Head of caudate nucleus (tissue), 42 donors: ENCODE results near the gene SPRY1.
A peak's percentile ranks its signal among the peaks of the same experiment; 100 is the strongest.

Source experiments
- DNase-seq, 42 donors: peaks; one replicate each; pipeline versions ENCODE4 v3.0.0 to v3.0.0-alpha.2; 2020 to 2021; ENCODE audit warnings: mixed read lengths in 7 of 42
- intact Hi-C: fragments of 100-400 bp; cut with DNase I; formaldehyde crosslinking; loops from one replicate; pipeline ENCODE4 v1.15.0; 2022

The SPRY1 gene, protein sequence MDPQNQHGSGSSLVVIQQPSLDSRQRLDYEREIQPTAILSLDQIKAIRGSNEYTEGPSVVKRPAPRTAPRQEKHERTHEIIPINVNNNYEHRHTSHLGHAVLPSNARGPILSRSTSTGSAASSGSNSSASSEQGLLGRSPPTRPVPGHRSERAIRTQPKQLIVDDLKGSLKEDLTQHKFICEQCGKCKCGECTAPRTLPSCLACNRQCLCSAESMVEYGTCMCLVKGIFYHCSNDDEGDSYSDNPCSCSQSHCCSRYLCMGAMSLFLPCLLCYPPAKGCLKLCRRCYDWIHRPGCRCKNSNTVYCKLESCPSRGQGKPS

GRCh38 chr4:123396307-123397143 is at the start of gene SPRY1:
TSS of gene SPRY1 (plus strand) at chr4:123396795. CDS start at chr4:123401592, 4,797 bp downstream.
- intact Hi-C loops = loop anchor here (10.0 kb wide), 2 partner anchors 108 to 258 kb away; no protein-coding TSS in a partner anchor
- peak; percentile 66 to 95 (median 84) for DNase-seq

- intact Hi-C loops = no loop called here
- no peak for DNase-seq
Observed at GRCh38 chr4:123346951-123347350, 49.6 kb upstream of the SPRY1 start.

GRCh38 chr4:123348946-123349345 is 47.6 kb upstream of the SPRY1 start:
- intact Hi-C loops = no loop called here
- no peak for DNase-seq

DNA sequence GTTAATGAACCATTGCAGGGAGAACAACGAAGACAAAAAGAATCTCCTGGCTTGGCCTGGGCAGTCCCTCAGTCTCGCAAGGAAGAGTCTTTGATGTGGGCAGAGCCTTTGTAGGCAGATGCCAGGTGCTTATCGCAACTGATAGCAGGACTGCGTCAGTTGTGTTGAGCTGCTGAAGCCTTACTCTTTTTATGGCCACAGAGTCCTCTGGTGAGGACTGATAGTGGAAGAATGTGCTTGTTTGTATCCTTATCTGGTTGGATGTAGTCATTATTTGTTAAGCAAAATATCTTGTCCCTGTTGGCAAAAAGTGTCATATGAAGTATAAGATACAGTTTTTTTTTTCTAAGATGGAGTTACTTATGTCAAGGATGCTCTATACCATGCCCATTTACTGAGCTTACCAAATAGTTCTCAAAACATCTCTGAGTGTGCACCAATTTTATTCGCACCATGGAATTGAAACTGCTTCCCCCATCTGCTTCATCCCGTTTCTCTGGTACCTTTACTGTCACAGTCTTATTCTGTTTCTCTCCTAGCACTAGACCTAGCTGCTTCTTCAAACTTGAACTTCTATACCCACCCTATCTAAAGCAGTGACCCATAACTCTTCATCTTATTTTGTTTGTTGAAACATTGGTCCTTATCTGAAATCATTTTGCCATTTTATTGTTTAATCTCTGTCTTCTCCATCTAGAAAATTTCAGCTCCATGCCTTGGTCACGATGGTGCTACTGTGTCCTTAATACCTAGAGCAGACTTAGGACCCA is 47.0 kb upstream of the SPRY1 start:
- no peak for DNase-seq
- intact Hi-C loops = no loop called here

DNA sequence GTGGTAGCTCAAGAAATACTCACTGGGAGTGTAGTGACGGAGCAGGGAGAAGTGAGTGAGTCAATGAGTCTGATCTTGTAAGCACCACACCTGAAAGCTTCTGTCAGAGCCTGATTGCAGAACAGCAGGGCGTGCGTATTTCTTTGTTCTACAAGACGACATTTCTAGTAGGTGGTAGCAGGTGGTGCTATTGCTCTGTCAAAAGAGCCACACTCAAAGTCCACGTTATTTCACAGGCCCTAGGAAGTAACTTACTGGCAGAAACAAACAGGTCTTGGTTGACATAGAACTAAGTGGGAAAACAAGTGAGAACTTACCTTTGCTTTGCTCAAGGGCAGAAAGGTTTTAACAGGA is 46.4 kb upstream of the SPRY1 start:
- DNase-seq = peak in 2 of 42 donors; percentile 5 to 42
- intact Hi-C loops = no loop called here

DNA sequence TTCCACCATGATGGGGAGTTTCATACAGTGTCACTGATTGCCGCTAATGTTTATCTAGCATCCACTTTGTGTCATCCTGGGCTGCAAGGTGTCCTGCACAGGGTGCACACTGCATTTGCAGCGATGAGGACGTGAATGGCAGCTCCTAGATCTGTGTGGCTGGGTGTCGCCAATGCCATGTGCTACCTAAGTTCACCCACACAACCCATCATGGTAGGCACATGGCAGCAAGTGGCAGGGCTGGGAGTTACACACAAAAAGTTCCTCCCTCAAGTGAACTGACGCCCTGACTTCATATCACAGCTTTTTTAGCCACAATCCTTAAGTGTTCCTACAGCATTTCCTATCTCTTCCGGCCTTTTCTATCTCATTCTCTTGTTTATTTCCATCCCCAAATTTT is 45.9 kb upstream of the SPRY1 start:
- intact Hi-C loops = no loop called here
- no peak for DNase-seq

DNA sequence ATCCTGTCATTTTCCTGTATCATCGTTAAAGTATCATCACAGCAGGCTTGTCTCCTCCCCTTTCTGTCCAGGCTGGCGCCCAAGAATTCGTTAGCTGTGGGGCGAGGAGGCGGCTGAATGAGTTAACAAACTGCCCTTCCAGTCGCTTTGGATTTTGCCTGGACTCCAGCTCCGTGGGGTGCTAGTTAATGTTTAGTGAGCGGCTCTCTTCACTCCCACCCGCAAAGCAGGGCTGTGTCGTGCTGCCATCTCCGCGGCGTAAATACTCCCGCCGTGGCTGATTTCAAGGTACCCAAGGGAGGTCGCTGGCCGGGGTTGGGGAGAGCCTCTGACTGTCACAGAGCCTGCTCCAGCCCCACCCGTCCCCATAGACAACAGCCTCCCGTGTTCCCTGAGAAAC is 44.9 kb upstream of the SPRY1 start:
- peak in 1 of 42 donors; percentile 7 for DNase-seq
- intact Hi-C loops = no loop called here

DNA sequence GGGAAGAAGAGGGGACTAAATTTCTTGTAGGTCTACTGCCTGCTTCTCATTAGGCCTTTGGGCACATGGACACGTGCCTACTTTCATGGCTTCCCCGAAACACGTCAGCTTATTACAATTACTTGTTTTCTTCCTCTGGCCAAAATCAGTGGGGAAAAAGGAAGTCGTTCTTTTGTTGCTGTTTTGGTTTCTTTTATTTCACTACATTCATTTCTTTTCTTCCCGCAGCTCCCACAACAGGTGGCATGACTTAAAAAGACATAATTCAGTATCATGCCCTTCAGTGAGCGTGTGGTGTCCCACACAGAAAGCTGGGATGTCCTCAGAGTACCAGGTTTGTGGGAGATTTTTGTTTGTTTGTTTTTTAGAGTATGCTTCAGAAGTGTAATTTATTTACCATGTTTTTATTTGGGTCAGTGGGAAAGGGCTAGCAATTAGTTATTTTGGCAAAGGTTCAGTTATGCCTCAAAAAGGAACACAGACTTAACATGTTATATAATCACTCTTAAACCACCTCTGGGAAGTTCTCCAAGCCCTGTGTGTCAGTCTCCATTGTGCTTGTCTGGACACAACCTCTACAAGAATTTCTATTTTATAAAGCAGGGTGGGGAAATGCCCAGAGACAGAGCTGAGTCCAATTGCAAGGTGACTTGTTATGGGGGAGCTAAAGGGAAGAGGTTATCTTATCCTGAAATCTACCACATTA is 44.2 kb upstream of the SPRY1 start:
- DNase-seq = peak in 2 of 42 donors; percentile 9 to 42

DNA sequence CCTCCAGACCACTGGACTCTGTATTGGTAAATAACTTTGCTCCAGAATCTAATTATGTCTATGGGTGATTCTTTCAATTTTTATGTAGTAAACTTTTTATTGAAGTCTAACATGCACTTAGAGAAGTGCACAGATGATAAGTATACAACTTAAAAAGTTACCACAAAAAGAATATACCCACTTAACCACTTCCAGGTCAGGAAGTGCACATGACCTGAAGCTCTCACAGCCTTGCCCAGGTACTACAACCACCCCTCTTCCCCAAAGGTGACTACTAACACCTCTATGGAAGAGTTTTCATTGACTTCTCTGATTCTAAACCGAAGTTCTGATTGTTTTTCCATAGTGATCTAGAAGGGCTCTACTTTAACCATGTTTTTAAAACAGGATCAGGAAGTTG is 43.6 kb upstream of the SPRY1 start:
- DNase-seq = no peak

More for the DNA sequence above, 44.2 kb upstream of the SPRY1 start:
- intact Hi-C loops = no loop called here

GRCh38 chr4:123353656-123354055 is 42.9 kb upstream of the SPRY1 start:
- intact Hi-C loops = no loop called here

More for the DNA sequence above, 43.6 kb upstream of the SPRY1 start:
- intact Hi-C loops = no loop called here

DNA sequence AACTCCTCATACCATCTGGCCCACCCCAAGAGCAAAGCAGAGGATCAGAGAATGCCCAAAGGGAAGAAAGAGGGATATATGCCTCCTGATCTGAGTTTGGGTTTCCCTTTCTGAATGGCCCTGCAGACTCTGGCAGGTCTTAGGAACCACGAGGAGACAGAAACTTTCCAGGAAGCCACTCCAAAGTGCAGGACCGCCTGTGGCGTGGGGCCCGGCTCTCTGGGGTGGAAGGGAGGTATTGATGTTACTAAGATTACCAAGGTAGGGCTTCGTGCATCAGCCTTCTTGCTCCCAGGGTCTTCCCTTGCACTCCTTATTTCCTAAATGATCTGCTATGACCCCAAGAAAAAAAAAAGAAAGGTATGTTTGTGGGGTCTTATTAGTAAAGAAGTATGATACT is 41.9 kb upstream of the SPRY1 start:
- intact Hi-C loops = no loop called here
- DNase-seq = no peak

More at GRCh38 chr4:123353656-123354055, 42.9 kb upstream of the SPRY1 start:
- DNase-seq = no peak

DNA sequence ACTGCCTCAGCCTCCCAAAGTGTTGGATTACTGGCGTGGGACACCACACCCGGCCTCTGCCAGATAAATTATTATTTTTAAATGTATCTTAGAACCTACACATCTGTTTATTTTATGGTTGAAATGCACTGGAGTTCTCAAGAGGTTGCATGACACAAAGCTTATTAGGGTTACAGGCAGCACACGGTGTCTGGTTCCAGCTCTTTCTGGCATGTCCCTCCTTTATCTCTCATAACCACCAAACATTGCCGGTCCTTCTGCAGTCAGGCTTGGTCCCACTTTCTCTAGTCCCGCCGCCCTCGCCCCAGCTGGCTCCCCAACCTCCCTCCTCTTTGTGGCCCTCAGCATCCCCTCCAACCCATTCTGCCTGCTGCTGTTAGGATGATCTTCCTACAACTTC is 39.7 kb upstream of the SPRY1 start:
- DNase-seq = no peak
- intact Hi-C loops = no loop called here

DNA sequence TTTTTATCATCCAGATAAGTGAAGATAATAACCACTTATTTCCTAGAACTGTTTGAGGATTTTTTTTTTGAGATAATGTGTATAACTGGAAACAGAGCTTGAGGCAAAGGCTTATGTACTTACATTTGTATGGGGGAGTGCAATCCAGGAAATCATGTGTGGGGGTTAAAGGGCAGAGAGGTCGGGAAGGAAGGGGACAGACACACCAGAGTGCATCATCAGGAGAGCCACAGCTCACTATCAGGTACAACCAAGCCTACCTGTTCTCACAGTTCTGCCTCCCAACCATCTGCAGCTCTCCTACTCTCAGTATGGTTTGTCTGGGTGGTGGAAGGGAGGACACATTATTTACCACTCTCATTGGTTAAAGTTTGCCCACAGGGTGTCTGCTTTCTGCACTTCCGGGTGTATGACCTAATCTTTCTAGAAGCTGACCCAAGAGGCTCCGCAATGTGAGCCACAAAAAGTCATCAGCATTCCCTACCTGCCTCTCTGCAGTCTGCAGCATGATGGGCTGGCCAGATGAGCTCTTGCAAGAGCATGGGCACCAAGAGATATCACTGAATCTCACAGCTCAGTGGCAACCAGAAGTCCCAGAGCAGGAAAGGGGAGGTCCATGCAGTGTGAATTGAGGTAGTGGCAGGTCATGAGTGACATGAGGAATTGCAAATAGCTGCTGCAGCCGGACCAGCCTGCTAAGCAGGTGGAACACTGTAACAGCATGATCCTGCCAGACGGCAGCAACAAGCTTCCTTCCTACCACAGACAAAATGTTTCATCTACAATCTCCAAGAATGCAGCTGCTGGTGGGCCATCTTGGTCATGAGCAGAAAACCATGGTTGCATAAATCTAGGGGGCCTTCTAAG is 36.9 kb upstream of the SPRY1 start:
- intact Hi-C loops = no loop called here
- peak in 1 of 42 donors; percentile 18 for DNase-seq

DNA sequence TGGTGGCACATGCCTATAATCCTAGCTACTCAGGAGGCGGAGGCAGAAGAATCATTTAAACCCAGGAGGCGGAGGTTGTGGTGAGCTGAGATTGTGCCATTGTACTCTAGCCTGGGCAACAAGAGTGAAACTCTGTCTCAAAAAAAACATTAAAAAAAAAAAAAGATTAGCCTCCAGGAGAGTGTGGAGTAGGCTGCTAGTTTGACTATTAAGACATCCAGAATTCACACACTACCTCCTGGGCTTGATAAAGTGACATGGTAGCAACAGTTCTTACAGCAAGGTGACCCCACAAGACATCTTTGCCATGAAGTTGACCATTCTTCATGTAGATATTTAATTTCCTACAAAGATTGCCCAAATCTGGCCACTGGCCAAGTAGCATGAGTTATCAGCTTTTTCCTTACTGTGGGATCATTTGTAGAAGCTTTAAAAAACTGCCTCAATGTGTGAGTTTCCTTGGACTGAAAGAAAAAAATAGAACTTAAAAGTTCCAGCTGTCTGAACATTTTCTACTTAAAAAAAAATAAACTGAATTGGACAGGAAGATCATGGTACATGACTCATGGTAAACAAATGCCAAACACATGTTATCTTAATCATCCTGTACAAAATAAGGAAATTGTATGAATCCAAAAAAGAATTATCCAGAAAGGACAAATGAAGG is 35.3 kb upstream of the SPRY1 start:
- DNase-seq = peak in 1 of 42 donors; percentile 35
- intact Hi-C loops = no loop called here

GRCh38 chr4:123362103-123362502 is 34.5 kb upstream of the SPRY1 start:
- no peak for DNase-seq
- intact Hi-C loops = no loop called here

DNA sequence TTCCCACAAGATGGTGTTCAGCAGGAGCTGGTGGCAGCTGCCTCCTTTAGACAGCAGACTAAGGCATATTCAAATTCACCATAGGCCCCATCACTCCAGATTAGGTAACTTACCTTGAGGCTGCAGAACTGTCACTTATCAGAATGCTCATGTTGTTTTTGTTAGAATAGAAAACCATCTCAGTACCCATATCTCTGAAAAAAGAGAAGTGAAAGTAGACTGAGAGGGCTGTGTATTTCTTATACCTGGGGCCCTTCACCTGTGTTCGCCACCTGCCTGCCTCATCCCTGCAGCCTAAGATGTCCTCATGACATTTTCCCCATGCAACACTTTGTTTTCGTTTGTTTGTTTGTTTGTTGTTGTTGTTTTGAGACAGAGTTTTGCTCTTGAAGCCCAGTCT is 32.9 kb upstream of the SPRY1 start:
- DNase-seq = peak in 1 of 42 donors; percentile 1
- intact Hi-C loops = no loop called here

DNA sequence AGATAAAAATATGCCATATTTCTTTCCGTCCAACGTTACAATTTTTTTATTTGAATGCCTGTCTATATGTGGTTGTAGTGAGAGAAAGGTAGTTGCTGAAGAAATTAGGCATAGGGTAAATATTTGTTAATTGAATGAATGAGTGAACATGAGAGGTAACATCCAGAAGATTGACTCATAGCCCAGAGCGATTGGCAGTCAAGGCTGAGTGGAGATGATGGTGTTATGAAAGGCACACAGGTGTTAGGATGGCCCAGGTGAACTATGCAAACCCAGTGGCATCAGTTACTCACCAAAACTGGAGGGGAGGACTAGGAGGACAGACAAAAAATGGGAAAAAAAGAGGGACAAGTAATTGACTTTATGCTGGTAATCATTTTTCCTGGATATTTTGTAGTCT is 31.7 kb upstream of the SPRY1 start:
- no peak for DNase-seq
- intact Hi-C loops = no loop called here

GRCh38 chr4:123365412-123365811 is 31.2 kb upstream of the SPRY1 start:
- intact Hi-C loops = no loop called here

More at GRCh38 chr4:123365412-123365811, 31.2 kb upstream of the SPRY1 start:
- DNase-seq = peak in 1 of 42 donors; percentile 10
